ENCODE data around the gene NPAS3.

The NPAS3 gene

DNA sequence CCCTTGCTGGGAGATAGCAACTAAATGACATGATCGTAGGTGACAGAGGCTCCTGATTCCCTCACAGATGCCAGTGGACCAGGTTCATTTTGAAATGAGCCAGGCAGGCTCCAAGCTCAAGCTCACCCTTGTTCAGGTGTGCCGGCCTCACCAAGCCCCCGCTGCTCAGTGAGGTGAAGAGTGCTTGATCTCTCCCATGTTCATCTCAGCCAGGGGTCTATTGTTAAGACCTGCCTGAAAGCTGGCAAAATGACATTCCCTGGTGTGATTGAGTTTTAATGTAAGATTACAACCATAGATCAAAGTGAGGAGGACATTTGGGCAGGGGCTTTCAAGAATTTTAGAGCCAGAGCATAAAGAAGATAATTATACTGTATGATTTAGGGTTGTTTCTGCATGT is 514.3 kb downstream of the NPAS3 start:
- DNase-seq: no peak

DNA sequence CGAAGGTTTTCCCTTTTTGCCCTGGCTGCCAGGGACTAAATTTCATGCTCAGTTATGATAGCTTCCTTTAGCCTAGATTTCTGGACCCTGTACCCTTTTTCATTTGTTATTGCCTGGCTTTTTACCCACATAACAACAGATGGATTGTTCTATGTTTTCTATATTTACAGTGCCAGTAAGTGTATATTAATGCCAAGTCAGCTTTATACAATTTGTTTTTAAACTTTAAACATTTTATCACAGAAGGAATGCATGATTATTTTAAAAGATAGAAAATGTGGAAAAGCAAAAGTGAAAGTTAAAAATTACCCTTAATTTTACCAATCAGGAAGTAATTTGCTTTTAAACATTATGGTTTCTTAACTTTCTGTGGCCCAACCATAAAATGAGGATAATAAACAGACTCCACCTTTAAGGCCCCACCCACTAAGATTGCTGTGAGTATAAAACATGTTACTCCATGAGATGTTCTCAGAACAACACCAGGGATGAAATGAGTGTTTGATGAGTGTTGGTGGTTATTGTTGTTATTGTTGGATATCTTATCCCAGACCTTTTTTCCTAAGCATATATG is 515.4 kb downstream of the NPAS3 start:
- DNase-seq: no peak

DNA sequence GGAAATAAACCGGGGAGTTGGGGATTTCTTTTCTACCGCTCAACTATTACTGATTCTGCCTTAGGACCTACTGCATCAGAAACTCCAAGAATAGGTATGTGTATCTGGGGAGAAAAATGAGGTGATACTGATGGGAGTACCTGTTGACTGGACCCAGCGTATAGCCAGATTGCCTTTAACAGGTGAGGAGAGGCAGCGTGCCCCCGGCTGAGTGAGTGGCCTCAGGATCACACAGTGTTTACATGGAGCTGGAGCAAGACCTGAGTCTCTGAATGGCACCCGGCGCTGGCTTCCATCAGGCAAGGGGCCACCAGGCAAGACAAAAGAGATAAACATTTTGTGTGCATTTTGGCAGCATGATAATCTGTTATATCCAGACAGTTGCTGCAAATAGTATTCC is 516.0 kb downstream of the NPAS3 start:
- DNase-seq: no peak

DNA sequence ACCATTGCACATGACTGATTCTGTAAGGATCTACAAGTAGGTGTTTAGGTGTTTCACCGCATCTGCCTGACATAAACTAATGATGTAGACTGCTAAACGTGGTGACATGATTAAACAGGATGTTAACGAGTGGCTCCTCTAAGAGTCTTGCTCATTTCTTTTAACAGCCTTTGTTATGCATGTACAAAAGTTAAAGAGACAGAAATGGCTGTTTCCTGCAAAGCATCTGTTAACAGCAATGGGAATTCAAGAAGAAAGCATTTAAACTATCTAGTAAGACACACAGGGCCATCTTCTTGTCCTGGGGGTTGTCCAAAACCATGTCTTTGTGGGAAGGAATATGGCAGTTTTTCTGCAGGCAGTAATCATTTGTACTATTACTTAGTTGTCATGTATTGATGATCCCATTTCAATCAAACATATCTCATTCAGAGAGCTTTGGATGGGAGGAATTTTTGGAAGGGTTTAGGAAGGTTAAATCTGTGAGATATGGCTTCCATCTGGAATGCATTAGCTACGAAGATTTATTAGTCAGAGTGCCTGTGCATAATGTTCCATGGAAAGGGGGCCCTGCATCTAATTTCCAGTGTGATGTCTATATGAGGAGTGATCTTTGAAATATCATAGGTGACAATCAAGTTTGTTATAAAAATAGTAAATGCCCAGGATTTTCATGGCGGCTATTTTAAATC is 517.1 kb downstream of the NPAS3 start:
- DNase-seq: no peak

DNA sequence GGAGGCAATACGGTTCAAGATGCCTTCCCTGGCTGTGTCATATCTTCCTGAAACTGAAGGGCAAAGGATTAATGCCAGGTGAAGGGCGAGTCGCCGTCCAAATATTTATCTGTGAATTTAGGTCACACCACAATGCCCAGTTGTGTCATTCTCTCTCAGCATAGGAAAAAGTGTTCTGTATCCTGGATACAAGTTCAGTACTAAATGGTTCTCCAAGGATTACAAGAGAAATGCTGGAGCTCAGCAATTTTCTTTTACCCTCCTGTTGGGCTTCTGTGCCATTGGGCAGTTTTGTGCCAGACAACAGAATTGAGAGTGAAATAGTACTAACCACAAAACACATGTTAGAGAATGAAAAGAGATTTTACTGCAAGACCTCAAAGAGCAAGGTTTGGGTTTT is 518.3 kb downstream of the NPAS3 start:
- no peak for DNase-seq

DNA sequence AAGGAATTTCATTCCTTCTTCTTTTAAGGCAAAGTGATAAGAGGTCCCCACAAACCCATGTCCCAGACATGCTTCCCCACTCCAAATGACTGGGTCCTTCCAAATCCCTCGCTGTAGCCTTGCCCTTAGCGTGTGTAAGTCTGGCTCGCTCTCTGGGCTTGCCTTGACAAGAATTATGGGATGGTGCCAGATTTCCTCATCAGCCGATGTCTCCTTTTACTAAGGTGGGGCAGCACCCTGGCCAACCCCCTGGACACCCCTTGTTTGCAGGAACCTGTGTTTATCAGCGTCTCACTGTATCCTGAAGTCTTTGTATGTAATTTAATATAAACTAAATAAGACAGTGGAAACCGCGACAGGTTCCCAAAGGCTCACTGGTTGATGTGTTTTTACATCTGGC is 518.9 kb downstream of the NPAS3 start:
- no peak for DNase-seq

DNA sequence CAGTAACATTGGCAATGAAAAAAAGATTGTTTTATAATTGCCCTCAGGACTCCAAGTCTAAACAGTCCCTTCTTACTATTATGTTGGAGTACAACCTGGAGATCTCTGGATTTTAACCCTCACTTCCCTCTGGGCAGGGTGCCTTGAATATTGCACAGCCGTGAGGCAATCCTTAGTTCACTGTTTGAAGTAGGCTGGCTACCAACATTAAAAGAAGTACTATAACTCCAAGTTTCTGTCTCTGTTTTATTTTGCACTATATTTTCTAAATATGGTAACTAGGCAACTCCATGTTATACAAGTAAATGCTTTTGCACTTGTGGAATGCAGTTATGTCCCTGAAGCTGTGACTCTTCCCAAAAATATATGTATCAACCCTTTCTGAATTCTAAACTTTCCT is 521.5 kb downstream of the NPAS3 start:
- no peak for DNase-seq

DNA sequence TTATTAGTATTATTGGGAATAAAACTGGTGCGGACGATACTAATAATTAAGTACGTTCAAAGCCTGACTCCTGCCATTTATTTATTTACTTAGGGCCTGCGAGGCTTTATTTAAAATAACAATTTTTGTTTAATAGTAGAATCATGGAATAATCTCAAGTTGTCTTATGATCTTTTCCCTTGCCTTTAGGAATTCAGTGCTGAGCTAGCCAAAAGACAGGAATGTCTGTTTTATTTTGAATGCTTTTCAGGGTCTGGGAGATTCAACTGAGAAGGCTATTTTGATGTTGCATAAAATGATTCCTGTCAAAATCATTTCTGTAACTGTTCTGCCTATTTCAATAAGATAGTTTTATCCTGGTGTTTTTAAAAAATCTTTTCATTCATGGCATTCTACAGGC is 522.4 kb downstream of the NPAS3 start:
- no peak for DNase-seq

DNA sequence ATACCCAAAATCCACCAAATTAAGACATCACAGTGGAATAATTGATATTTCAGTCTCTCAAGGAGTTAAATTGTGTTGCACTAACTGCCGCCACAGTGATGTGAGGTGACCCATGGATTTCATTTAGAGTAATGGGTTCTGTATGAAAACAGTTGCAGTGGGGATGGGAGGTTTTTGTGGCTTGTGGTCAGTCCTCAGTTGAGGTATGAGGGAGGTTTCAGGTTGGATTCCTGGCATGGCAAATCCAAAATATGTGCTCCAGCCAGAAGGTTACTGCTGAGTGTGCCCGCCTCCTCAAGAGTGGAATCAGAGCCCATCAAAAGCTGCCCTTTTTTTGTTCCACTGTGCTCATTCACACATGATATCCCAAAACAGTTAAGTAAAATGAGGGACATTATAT is 525.1 kb downstream of the NPAS3 start:
- DNase-seq: no peak

DNA sequence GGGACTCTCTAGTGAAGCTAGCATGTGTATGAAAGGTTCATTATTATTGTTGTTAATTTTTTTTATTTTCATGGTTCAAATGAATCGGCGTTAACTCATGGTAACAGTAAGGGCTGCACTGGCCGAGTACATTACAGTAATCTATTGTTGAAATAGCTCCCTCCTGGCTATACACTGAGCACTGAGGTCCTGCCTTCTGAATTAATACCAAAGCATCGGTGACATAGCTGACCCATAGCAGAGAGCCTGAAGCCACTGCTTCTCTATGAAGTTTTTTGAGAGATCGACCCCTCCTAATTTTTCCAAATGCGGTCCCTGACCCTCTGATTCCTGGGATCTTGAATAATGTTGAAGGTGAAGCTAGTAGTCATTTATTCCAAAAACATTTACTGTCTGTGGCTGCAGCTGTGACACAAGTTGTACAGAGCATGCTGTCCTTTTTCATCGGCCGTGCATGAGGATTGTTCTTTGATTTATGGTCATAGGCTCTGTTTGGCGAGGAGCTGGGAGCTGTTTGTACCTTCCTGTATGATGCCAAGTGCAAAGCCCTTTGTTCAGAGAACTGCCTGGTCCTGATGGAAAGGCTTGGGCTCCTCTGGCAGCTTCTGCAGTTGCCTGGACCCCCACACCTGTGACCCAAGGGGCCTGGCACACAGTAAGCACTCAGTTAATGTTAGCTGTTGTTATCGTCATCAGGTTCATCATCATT is 525.7 kb downstream of the NPAS3 start:
- DNase-seq: no peak

DNA sequence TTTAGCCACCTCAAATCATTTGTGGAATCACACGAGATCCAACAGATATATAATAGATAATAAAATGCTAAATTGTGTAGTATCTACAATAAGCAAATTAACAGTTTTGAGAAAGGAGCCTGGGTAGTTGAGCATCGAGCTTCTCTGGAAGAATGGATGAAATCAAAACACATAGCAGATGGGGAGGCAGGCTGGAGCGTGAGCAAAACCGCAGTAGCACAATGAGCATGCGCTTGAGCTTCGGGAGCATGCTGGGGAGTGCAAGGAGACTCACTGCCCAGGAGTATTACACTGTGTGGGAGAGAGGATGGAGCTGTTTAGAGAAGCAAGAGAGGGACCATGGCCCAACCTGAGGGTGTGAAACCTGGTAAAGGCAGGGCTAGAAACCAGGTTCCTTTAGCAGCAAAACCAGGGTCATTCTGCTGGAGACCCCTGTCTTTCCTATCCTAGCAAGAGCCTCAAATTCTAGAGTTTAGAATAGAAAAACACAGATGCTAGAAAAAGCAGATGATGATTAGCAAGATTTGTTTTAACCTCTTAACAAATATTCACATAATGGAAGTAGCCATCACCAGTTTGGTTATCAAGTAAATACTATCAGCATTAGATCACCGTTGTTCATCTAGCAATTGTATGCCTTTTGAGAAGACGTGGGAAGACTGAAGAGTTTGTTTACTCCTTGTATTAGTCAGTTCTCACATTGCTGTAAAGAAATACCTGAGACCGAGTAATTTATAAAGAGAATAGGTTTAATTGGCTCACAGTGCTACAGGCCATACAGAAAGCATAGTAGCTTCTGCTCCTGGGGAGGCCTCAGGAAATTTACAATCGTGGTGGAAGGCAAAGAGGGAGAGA is 527.4 kb downstream of the NPAS3 start:
- no peak for DNase-seq

DNA sequence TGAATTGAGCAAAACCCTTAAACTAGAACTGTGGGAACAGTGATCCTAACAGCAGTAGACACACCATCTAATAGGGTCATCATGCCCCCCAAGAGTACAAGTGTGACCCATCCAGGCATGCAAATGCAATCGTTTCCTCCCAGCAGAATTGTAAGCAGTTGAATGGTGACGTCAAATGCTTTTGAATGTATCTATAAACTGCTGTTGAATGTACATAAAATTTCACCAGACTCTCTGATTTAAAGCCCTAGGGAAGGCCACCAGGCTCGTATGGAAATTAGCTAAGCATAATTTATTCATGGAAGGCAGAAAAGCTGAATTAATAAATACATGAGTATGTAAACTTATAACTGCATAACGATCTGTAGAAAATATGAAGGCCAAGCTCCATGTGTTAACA is 529.3 kb downstream of the NPAS3 start:
- DNase-seq: no peak

DNA sequence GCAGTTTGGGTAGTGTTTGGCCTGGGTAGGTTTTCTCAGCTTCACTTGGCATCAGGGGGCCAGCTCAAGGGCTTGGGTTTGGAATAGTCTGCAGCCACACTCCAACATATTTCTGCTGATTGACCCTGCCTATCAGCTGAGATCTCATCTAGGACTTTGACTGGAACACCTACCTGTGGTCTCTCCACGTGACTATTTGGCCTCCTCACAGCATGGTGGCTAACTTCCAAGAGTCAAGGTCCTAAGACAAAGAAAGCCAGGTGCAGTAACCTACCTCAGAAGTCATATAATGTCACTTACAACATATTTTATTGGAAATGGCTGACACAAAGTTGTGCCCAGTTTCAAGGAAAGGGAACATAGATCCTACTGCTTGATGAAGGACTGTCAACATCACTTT is 531.2 kb downstream of the NPAS3 start:
- DNase-seq: no peak

DNA sequence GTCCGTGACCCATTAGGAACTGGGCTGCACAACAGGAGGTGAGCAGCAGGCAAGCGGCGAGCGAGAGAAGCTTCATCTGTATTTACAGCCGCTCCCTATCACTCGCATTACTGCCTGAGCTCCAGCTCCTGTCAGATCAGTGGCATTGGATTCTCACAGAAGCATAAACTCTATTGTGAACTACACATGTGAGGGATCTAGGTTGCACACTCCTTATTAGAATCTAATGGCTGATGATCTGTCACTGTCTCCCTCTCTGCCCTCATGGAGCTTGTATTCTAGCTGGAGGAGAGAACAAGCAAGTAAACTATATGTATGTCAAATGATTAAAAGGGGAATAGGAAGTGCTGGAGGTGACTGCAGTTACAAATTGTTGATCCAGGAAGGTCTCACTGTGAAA is 533.1 kb downstream of the NPAS3 start:
- no peak for DNase-seq

DNA sequence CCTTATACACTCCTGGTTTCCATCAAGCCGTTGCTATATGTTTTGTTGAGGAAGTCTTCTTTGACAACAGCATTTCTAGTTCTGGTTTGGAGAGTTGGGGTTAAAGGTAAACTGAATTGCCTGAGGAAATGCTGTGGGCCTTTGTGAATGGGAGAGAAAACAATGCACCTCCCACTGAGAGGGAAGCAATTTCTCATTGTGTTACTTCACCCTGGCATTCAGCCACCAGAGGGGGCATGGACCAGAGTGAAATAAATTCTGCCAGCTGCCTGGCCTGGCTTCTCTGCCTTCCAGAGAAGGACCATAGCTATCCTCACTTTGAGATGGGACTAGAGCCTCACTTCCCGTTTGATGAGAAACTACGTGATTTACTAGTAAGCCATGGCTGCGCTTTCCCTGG is 536.9 kb downstream of the NPAS3 start:
- DNase-seq: peak; percentile 12

DNA sequence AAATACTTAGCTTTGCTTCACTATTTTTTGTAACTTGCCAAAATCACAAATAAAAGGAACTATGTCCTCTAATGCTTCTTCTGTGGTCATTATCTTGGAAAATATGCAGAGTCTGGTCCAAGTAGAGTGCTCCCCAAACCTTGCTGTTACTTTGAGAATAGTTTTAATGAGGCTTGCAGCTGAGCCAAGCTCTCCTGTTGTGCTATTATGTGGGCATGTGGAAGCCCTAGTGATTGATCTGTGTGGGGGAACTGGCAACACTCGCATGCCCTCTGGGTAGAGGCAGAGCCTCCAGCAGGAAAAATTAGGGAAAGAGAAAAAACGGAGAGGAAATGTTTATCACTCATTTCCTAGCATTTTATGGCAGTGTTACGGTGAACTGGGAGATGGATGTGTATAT is 539.1 kb downstream of the NPAS3 start:
- DNase-seq: no peak

DNA sequence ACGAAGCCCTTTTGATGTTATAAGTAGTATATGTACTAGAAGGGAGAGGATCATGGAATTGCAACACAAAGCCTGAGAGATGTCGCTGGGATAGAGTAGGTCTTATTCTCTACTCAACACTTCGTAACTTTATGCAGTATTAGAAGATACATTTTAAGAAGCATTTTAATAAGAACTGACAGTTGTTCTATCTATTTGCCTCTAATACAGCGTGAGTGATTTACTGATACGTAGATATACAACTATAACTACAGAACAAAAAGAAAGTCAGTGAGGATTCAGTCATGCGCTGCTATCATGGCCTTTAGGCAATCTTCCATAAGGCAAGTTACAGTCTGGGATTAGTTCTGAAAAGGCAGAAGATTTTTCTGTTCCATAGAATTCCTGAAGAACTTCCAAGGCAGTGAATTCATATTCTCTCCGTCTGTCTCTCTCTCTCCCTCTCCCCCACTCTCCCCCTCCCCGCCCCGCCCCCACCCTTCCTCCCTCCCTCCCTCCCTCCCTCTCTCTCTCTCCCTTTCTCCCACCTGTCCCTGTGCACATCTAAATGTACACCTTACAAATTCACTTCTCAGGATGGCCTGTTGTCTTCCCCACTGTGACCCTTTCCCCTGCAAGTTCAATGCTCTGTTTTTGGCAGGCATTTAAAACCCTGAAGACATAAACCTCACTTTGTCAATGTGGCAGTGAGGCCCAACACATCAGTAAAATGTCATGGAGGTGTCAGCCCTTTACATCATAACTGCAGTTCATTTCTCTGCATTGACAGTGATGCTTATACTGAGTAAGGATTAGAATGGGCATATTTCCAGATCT is 541.6 kb downstream of the NPAS3 start:
- no peak for DNase-seq

DNA sequence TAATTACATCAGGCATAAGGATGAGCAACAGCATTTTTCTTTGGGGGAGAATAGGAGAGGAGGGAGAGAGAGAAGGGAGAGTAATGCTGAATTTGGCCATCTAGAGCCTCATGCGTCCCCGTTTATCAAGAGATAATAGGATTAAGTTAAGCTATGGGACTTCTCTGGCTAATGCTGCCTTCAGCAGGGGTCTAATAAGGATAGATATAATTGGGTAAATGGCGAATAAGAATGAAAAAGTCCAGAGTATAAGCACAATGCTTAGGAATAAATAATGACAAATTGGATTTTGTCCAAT is 542.2 kb downstream of the NPAS3 start:
- DNase-seq: no peak

DNA sequence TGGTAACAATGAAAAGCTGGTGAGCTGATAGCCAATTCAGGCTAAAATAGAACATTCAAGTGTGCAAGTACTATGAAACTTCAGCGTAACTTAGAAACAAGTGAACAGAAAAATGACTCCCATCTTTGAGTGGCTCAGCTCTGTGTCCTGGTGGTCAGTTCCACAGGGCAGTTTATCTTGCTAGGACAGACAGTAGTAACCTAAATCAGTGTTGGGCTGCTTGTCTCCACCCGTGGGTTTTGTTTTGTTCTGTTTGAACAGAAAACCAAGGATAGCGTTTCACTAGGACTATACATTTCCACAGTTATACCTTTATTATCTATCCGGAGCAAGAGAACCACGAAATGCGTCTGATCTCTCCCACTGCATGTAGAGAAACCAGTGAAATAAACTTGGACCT is 544.4 kb downstream of the NPAS3 start:
- DNase-seq: no peak

DNA sequence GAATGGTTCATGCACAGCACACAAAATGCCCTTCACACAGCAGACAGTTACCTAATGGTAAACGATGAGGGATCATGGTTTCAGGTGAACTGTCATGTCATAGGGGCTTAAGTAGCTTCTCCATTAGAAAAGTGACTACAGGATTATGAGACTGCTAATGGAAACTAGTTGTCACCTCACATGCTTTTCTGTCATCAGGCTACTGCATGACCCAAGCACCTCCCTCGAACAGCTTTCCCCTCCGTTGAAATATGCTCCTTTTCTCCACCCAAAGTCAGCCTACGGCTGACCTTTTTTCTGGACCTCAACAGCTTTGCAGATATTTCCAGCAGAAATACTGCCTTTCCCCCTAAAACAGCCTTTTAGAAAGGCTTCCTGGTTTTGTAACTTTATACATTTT is 544.9 kb downstream of the NPAS3 start:
- no peak for DNase-seq

DNA sequence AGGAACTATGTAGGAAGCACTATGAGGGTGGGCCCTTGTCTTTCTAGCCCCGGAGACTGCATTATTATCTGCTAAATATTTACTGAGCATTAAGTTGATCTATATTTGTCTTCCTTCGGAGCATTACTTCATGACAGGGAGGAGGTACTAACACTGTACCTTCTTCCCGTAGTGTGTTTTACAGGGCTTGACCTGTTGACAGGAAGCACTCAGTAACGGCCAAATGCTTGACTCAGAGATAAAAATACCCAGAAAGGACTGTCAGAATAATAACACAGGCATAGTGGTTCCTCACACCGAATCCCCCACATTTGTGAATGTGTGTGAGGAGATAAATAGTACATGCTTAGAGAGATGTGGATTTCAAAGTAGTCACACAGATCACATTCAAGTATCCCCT is 545.6 kb downstream of the NPAS3 start:
- no peak for DNase-seq

DNA sequence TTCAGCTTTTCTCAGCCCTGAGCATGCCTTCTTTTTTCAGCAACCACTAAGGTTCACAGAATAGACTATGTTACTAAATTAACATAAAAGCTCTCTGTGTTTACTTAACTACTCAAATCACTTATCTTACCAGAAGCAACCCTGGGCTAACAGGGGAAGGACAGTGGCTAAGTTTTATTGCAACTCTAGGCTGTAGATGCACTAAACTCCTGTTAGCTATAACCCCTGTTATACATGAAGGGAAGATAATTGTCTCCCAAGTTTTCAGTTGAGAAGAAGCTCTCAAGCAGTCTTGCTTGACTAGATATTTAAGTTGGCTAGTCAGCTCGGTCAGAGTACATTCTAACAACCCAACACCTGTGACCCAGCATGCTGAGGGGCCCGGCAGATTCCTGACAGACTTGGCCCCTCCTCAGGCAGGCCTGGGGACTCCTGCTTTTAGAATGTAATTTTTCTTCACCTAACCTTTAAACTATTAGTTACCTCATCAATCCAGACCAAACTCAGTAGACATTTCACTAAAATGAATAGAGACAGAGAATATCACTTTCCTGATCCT is 547.7 kb downstream of the NPAS3 start:
- DNase-seq: no peak

DNA sequence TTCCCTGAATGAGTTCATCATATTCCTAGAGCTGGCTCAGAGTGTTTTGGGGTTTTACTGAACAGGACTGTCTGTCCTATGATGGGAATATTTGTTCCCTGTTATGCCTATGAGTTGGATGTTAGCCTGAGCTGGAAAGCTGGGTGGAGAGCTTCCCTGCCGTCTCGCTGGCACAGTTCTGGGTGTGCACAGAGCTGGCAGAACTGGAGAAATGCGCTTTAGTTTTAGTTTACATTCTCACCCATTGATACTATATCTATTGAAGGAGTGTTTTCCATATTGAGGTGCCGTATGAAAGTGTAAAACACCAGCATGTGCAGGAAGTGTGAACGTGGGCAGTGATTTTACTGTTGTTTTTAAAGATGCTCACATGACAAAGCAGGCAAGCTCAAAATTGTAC is 549.9 kb downstream of the NPAS3 start:
- DNase-seq: no peak

Measured in activated CD4-positive, alpha-beta T cell treated with anti-CD3 and anti-CD28 coated beads, Interleukin-2, amount 50 U/mL, for 16 hours (primary cell).